ENCODE results near the gene ZNF846. TPM values are rescaled to one million over a fixed set of nuclear protein-coding genes. Genes with fewer than 3 reads are reported as not detected.

The ZNF846 gene
- total and polyA plus RNA-seq, 2 of the 4 experiments (the other 2 are of a cell fraction): 5.7 to 6.5 TPM

- POLR2A ChIA-PET (ENCODE audit: unreplicated experiment): no interaction called here
- Histone ChIP-seq H2AFZ (replicated peaks; ENCODE audit: low read length, poor library complexity) (no peak overlapping the region), H3K4me2 (ENCODE audit: low read depth, low read length) (no peak overlapping the region), H2BK120ac (ENCODE audit: low read depth, low read length) (no peak overlapping the region), H2BK5ac (ENCODE audit: low read depth, low read length, poor library complexity, severe bottlenecking) (no peak overlapping the region), H3K56ac (ENCODE audit: extremely low read depth, insufficient read depth, low read length) (no peak overlapping the region), H3K14ac (replicated peaks; ENCODE audit: low read depth, low read length) (no peak overlapping the region), H2AK5ac (ENCODE audit: low read depth, low read length) (no peak overlapping the region), H2BK15ac (ENCODE audit: low read depth, low read length) (no peak overlapping the region), H4K8ac (ENCODE audit: low read depth in 2 of 2, low read length in 2 of 2) (no peak overlapping the region), H4K20me1 (ENCODE audit: insufficient read depth, low read length) (no peaks in the 10 kb centered on the region), H3K79me1 (ENCODE audit: low read depth in 1 of 2, low read length in 2 of 2) (no peaks in the 10 kb centered on the region), H3K4me3 (ENCODE audit: insufficient read depth, low read depth, low read length) (no peak overlapping the region), H3K23ac (ENCODE audit: low read depth, low read length) (no peak overlapping the region), H3K27ac (ENCODE audit: insufficient read depth, low read length) (no peak overlapping the region), H3K9me3 (ENCODE audit: control insufficient read depth, insufficient read depth, low read length) (no peaks in the 10 kb centered on the region), H4K91ac (ENCODE audit: insufficient read depth, low read depth, low read length) (no peak overlapping the region), H4K5ac (ENCODE audit: low read depth, low read length) (no peak overlapping the region), H3K36me3 (ENCODE audit: control insufficient read depth, insufficient read depth, low read length) (peaks cover 16% of the 10 kb centered on the region), H2AK9ac (replicated peaks; ENCODE audit: low read depth, low read length, poor library complexity) (peak overlapping the region; percentile 37), H3K18ac (ENCODE audit: low read depth, low read length) (no peak overlapping the region), H3K27me3 (ENCODE audit: control insufficient read depth, insufficient read depth, low read length) (no peaks in the 10 kb centered on the region), H3K9ac (ENCODE audit: low read depth, low read length) (no peak overlapping the region), H2BK20ac (ENCODE audit: low read depth, low read length) (no peak overlapping the region), H3K4ac (ENCODE audit: low read depth, low read length) (no peak overlapping the region), H3K4me1 (ENCODE audit: control insufficient read depth, insufficient read depth, low read length) (no peaks in the 10 kb centered on the region), H3K9me1 (ENCODE audit: insufficient read depth, low read length) (no peaks in the 10 kb centered on the region)
- no peak for ATAC-seq (ENCODE audit: low read depth)
- WGBS, 2 experiments (ENCODE audit: extremely low coverage in 2 of 2, insufficient read length in 1 of 2): 88% methylated on average over 9 of the region's 10 CpGs; no CpG with 5 or more reads in 1 of the 2 experiments
- dilution Hi-C loops (cut with HindIII; ENCODE audit: low sequenced_read_pairs, unreplicated experiment) (no loop called here), in situ Hi-C loops (cut with MboI; ENCODE audit: low sequenced_read_pairs) (no loop called here), intact Hi-C loops (cut with micrococcal nuclease) (no loop called here)
- no TSS peak for BruUV-seq (replicated peaks)
- DNase-seq: no peak
- CTCF ChIA-PET: no interaction called here
- no peak for TF ChIP-seq NFE2L2 (IDR thresholded peaks at IDR 0.05; ENCODE audit: low read depth, low read length)
- TF ChIP-seq, protein P1, sequence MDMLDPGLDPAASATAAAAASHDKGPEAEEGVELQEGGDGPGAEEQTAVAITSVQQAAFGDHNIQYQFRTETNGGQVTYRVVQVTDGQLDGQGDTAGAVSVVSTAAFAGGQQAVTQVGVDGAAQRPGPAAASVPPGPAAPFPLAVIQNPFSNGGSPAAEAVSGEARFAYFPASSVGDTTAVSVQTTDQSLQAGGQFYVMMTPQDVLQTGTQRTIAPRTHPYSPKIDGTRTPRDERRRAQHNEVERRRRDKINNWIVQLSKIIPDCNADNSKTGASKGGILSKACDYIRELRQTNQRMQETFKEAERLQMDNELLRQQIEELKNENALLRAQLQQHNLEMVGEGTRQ (IDR thresholded peaks at IDR 0.05; ENCODE audit: low read depth, low read length): no peak
- TF ChIP-seq RAD21 (IDR thresholded peaks at IDR 0.05; ENCODE audit: low read length): no peak
- no peak for TF ChIP-seq BHLHE40 (IDR thresholded peaks at IDR 0.05; ENCODE audit: low read depth, low read length)
- no peak for TF ChIP-seq MXI1 (IDR thresholded peaks at IDR 0.05; ENCODE audit: borderline replicate concordance, low read depth, low read length)
- TF ChIP-seq CHD1 (IDR thresholded peaks at IDR 0.05; ENCODE audit: low read depth, low read length): no peak
- no peak for TF ChIP-seq RFX5 (IDR thresholded peaks at IDR 0.05; ENCODE audit: low read depth, low read length)
- TF ChIP-seq, protein P2, sequence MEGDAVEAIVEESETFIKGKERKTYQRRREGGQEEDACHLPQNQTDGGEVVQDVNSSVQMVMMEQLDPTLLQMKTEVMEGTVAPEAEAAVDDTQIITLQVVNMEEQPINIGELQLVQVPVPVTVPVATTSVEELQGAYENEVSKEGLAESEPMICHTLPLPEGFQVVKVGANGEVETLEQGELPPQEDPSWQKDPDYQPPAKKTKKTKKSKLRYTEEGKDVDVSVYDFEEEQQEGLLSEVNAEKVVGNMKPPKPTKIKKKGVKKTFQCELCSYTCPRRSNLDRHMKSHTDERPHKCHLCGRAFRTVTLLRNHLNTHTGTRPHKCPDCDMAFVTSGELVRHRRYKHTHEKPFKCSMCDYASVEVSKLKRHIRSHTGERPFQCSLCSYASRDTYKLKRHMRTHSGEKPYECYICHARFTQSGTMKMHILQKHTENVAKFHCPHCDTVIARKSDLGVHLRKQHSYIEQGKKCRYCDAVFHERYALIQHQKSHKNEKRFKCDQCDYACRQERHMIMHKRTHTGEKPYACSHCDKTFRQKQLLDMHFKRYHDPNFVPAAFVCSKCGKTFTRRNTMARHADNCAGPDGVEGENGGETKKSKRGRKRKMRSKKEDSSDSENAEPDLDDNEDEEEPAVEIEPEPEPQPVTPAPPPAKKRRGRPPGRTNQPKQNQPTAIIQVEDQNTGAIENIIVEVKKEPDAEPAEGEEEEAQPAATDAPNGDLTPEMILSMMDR (conservative IDR thresholded peaks at IDR 0.05; ENCODE audit: low read depth, low read length): no peak
- no peak for TF ChIP-seq CEBPB (IDR thresholded peaks at IDR 0.05; ENCODE audit: low read depth, low read length)
- no peak for TF ChIP-seq FOS (IDR thresholded peaks at IDR 0.05; ENCODE audit: low read depth, low read length)
- no peak for TF ChIP-seq POLR2A (IDR thresholded peaks at IDR 0.05; ENCODE audit: low read depth, low read length)
- no peak for TF ChIP-seq SMC3 (IDR thresholded peaks at IDR 0.05; ENCODE audit: low read depth, low read length)
- no peak for TF ChIP-seq MAFK (IDR thresholded peaks at IDR 0.05; ENCODE audit: low read depth, low read length)
- no peak for TF ChIP-seq RCOR1 (IDR thresholded peaks at IDR 0.05; ENCODE audit: insufficient replicate concordance, low read length)
- no peak for TF ChIP-seq MAZ (IDR thresholded peaks at IDR 0.05; ENCODE audit: borderline replicate concordance, low read depth, low read length)
- TF ChIP-seq, protein P3, sequence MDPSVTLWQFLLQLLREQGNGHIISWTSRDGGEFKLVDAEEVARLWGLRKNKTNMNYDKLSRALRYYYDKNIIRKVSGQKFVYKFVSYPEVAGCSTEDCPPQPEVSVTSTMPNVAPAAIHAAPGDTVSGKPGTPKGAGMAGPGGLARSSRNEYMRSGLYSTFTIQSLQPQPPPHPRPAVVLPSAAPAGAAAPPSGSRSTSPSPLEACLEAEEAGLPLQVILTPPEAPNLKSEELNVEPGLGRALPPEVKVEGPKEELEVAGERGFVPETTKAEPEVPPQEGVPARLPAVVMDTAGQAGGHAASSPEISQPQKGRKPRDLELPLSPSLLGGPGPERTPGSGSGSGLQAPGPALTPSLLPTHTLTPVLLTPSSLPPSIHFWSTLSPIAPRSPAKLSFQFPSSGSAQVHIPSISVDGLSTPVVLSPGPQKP (IDR thresholded peaks at IDR 0.05; ENCODE audit: borderline replicate concordance, low read depth, low read length): no peak
These were observed 33.4 kb upstream of the ZNF846 start for GRCh38 chr19:9801976-9802375.
